ENCODE data around the gene HACD4.

- no peak for TF ChIP-seq POLR2A (IDR thresholded peaks at IDR 0.05; ENCODE audit: low read length)
- TF ChIP-seq GATA1 (IDR thresholded peaks at IDR 0.05; ENCODE audit: low read depth, low read length): no peak
Measured at GRCh38 chr9:21042466-21042865, 11.0 kb upstream of the HACD4 start.

All from erythroblast (primary cell).